ENCODE data around the gene G3BP2. TPM values are rescaled to one million over a fixed set of nuclear protein-coding genes. Genes with fewer than 3 reads are reported as not detected.

The G3BP2 gene
- total and polyA plus RNA-seq, 9 of the 15 experiments (the other 6 are each of a cell fraction or from before 2014, with no cell fraction given) = 25.2 to 222 (median 130) TPM

DNA sequence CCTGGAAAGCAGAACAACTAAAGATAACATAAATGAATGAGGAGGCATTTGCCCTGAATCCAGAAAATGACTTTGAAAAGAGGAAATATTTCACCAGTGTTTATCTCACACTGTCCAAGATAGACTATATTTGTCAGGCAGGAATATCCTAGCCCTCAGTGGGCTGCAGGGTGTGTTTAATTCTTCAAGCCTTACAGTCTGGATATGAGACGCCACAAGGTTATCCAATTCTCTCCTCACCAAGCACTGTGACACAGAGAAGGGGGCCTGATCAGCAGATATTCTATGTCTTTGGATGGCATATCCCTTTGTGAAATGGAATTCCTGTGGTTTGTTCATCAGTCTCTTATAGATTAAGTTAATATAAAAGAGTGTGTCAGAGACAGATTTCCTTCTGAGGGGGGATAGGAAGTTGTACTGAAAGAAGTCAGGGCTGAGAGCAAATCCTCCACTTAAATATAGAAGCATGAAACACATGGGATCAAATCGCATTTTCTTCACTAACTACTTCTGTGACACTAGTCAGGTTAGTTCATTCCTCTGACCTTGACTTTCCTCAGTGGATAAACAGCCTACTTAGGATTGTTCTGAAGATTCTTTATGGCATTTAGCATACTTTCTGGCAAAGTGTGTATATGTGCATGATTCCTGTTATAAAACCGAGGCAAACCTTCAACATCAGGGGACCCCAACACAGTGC lies 6.8 kb upstream of the G3BP2 start:
- in situ Hi-C loops (cut with MboI) = no loop called here
- no peak overlapping the region for H2AFZ ChIP-seq (ENCODE audit: low read depth, low read length)
- H3K9me3 ChIP-seq (replicated peaks; ENCODE audit: control insufficient read depth, insufficient read depth, low read depth, low read length) = no peaks in the 10 kb centered on the region
- no peaks in the 10 kb centered on the region for H3K9me1 ChIP-seq (ENCODE audit: control insufficient read depth, insufficient read depth, low read length)
- DNase-seq (ENCODE audit: extremely low read depth in 1 of 4, low spot score in 3 of 4) (no peak), ATAC-seq (peak; percentile 63), FAIRE-seq (peak; percentile 49)
- ChIA-PET POLR2A (no interaction called here), CTCF (ENCODE audit: low intra/inter-chr PET ratio) (no interaction called here)
- no peaks in the 10 kb centered on the region for H4K20me1 ChIP-seq (replicated peaks; ENCODE audit: control insufficient read depth, insufficient read depth, low read length)
- H3K27me3 ChIP-seq (ENCODE audit: control insufficient read depth in 2 of 2, insufficient read depth in 2 of 2, low read length in 2 of 2) = no peaks in the 10 kb centered on the region
- BruUV-seq (replicated peaks) = no TSS peak
- H3K9ac ChIP-seq (ENCODE audit: insufficient read depth in 1 of 2, low read depth in 2 of 2, low read length in 2 of 2) = no peak overlapping the region
- H3K4me1 ChIP-seq (replicated peaks in 1 of 2; ENCODE audit: control insufficient read depth in 2 of 2, insufficient read depth in 2 of 2, low read length in 2 of 2) = peaks cover 0 to 8% of the 10 kb centered on the region in 2 experiments; a peak in 3 of 5 replicates
- TF ChIP-seq TCF3 (CRISPR knock-in tag; IDR thresholded peaks at IDR 0.05) (peak; percentile 27), TAL1 (IDR thresholded peaks at IDR 0.05) (peak; percentile 41; the same call in 1 of the 2 replicates), EP400 (IDR thresholded peaks at IDR 0.05) (no peak), MAFF (IDR thresholded peaks at IDR 0.05; ENCODE audit: low read length) (no peak), TEAD4 (IDR thresholded peaks at IDR 0.05; ENCODE audit: low read length) (0 out of 2 replicates have a peak, but pooled peaks have one; percentile 46), TEAD4 (CRISPR knock-in tag; IDR thresholded peaks at IDR 0.05; ENCODE audit: borderline replicate concordance) (no peak), NFXL1 (CRISPR knock-in tag; IDR thresholded peaks at IDR 0.05) (no peak), NCOR1 (IDR thresholded peaks at IDR 0.05) (0 out of 2 replicates have a peak, but pooled peaks have one; percentile 18), ARID1B (IDR thresholded peaks at IDR 0.05) (0 out of 2 replicates have a peak, but pooled peaks have one; percentile 25), CBFA2T3 (IDR thresholded peaks at IDR 0.05) (peak; percentile 42; the same call in 1 of the 2 replicates)
- no peak overlapping the region for H3K27ac ChIP-seq (ENCODE audit: extremely low read depth, low read depth, low read length)
- no peak overlapping the region for H3K4me3 ChIP-seq
- intact Hi-C loops (cut with micrococcal nuclease) = no loop called here
- H3K79me2 ChIP-seq (ENCODE audit: control insufficient read depth, insufficient read depth, low read length) = no peaks in the 10 kb centered on the region
- WGBS (ENCODE audit: insufficient coverage, low coverage, missing lambda C conversion rate) = 52% methylated on average over 3 of the region's 3 CpGs
- no peaks in the 10 kb centered on the region for H3K36me3 ChIP-seq (ENCODE audit: control insufficient read depth, insufficient read depth, low read length)
- no peak overlapping the region for H3K4me2 ChIP-seq (ENCODE audit: insufficient read depth, low read length)

All from K562 (cell line).